ENCODE data around the gene COBL.

Gene COBL

GRCh38 chr7:51316666-51317581, at the start of gene COBL:
COBL (minus strand) TSS chr7:51316809; CDS start chr7:51316633, 176 bp downstream.
- DNase-seq: no peak

- DNase-seq: no peak
These were observed 49.6 kb upstream of the COBL start for GRCh38 chr7:51366172-51366728.

GRCh38 chr7:51357821-51358220, 41.2 kb upstream of the COBL start:
- DNase-seq: no peak

DNA sequence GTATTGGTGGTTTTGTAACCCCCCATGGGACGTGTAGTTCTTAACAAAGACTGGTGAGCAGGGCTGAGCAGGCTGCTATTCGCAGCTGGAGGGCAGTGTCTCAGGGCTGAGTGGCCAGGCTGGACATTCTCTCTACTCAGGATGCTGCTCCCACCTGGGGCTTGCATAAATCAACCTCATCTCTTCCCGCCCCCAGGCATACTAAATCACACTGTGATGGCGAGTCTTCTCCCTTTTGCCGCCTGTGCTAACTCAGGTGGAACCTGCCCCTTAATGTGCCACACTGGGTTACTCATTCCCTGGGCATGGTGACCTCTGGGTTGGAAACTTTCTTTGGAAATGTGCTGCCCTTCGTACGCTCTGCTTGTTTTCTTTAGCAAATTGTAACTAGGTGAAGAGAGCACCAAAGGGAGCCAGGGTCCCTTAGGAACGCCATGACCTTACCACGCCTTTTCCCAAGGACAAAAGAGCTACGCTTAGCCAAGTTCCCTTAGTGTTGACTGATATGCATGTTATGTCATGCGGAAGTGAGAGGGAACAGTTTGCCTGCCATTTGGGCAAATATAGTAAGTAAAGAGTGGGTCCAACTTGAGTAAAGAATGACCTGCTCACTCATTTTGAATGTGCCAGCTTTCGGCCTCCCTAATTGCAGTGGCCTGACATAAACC, 40.4 kb upstream of the COBL start:
- no peak for DNase-seq

DNA sequence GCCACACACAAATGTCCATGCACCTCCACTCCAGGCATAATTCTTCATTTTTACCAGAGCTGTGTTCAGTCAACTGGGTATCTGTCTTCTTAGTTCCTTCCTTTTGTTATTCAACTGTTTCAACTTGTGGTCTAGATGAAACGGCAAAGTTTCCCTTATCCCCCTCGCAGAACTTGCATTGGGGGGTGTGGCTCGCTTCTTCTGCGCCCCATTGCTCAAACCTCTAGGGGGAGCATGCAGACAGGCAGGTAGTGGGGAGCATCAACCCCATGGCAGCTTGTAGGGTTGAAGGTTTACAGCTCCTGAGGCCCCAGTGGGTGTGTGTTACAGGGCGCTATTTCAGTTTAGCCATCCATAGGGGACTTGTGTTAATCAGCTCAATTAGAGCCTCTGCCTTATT, 38.3 kb upstream of the COBL start:
- no peak for DNase-seq

DNA sequence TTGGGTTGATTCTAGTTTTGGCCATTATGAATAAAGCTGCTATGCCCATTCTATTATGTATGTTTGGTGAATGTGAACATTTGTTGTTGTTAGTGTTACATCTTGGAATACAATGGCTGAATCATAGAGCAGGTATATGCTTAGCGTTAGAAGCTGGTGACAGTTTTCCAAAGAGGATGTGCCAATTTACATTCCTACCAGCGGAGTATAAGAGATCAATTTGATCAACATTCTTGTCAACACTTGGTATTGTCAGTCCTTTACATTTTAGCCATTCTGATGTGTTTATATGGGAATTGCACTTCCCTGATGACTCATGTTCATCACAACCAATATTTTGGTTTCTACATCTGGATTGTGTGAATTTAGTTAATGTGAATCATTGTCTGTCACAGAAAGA, 37.8 kb upstream of the COBL start:
- DNase-seq: no peak

GRCh38 chr7:51352174-51353100, 35.8 kb upstream of the COBL start:
- DNase-seq: no peak

- DNase-seq: no peak
These were observed 35.1 kb upstream of the COBL start for GRCh38 chr7:51351661-51352060.

GRCh38 chr7:51350546-51350896, 33.9 kb upstream of the COBL start:
- no peak for DNase-seq

GRCh38 chr7:51349820-51350545, 33.4 kb upstream of the COBL start:
- DNase-seq: no peak

DNA sequence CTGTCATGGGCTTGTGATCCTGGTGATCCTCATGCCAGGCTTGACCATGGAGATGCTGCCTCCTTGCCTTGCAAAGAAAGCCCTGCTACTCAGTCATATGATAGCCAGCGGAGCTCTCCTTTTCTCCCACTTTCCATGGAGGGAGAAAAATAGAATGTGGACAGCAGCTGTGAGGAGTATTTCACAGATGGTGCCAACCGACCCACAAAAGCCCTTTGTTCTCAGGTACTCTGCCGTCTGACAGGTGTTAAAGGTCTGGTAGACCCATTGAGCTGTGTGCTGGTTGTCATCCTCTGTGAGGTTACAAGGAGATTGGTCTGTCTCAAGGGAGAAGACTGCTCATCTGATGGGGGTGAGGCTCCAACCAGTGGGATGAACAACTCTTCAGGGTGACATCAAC, 29.5 kb upstream of the COBL start:
- no peak for DNase-seq

DNA sequence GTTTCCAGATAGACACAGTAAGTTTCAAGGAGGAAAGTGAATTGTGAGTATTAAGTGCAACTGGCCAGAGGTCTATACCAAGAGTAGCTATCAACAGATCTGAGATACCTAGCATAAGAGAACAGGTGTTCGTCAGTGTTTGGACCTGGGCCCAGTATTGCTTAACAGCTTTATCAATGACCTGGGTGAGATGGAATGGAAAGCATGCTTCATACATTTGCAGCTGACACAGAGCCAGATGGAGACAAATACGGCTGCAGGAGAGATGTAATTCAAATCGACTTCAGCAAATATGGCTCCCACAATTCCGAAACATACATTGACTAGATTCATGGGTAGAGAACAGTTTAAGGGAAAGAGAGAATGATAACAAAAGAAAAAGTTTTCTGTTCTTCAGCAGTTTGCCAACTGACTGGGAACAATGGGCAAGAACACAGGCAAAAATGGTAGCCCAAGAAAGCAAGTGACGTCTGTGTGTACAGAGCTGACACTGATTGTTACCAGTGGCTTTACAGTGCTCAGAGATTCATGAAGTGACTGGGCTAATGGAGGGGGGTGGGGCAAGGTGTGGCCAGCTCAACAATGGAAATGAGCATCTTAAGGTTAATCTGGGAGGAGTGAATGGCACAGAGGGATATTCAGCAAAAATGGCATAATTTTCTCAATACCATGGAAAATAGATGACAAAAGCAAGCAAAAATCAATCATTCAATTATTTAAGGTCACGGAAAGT, 28.0 kb upstream of the COBL start:
- DNase-seq: no peak

DNA sequence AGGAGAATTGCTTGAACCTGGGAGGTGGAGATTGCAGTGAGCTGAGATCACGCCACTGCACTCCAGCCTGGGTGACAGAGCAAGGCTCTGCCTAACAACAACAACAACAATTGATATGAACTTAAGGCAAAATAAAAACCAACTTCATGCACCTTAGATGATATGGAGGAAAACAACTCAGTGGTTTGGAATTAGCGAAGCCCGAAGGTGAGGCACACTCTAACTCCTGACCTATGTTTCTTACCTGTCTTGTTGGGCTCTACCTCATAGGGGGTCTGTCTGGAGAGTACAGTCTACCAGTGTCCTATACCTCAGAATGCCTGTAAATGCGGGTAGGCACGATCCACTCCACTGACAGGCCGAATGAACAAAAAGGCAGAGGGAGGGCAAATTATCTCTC, 24.3 kb upstream of the COBL start:
- no peak for DNase-seq

- DNase-seq: no peak
These were observed 23.6 kb upstream of the COBL start for GRCh38 chr7:51340029-51340838.

- DNase-seq: no peak
These were observed 18.4 kb upstream of the COBL start for GRCh38 chr7:51335057-51335456.

- no peak for DNase-seq
These were observed 13.2 kb upstream of the COBL start for GRCh38 chr7:51329696-51330263.

DNA sequence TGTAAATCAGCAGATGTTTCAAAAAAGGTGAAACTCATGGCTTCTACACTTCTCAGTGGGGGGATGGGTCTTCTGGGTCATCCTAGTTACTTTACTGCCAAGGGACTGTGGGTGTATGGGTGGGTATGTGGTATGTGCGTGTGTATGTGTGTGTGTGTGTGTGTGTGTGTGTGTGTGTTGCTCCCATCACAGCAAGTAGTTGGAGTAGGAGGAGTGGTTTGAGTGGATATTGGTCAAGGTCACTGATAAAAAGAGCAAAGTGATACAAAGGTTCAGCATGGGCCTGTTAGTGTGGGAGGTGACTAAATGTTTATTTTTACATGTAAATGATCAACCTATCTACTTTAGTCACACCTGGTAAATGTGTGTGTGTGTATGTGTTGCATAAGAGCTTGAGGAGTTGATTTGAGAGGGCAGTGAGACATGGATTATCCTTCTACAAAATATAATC, 11.8 kb upstream of the COBL start:
- DNase-seq: no peak

DNA sequence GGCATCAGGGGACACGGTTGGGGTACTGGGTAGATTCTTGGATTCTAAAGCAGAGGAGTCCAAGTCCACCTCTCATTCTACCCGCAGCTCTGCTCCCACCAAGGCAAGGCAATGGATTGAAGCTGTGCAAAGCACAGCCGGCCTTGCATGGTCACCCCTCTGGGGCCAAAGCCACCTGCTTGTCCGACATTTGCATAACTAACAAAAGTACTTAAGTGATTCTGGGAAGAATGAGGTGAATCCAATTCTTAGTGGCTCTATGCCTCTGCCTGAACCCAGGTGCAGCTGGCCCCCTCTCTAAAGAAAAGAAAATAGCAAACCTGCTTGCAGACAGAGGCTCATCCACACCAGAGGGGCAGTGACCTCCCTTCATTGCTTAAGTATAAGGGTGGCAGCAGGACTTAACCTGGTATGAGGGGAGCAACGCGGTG, 10.7 kb upstream of the COBL start:
- no peak for DNase-seq

DNA sequence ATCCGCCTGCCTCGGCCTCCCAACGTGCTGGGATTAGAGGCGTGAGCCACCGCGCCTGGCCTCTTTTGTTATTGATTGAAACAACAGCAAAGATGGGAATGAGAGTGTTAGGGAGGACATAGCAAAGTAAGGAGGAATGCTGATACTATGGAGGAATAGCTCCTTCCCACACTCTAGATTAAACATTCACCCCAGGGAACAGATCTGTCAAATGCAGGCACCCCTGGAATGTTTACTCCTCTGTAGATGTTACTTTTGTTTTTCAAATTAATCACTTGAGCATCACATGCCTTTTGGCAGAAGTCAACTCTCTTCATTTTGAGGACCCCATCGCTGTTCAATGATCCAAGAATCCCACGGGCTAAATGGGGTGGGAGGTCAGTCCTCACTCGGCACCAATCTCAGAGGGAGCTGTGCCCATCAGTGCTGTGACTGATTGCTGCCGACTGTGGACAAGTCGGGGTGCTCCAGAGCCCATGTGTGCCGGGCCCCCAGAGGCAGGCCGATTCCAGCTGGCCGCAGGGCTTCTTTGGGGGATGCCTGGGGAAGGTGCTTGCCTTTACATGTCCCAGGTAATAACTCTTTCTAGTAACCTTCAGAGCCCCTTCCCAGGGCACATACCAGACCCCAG, 10.2 kb upstream of the COBL start:
- no peak for DNase-seq

DNA sequence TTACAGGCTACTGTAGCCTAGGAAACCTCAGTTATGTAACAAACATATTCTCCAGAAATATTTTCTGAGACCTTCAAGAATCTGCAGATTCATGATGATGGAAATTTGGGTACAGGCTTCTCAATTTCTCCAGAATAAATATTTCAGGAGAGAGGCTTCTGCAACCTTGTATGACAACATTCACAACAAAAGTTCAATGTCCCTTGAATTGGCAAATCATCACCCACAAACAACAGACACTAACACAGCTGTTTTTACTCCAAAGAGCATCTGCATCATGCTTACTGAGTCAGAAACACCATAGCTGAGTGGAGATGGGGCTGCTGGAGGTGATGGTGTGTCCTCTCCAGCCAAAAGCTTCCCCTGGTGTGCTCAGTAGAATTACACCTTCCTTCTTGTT, 9.3 kb upstream of the COBL start:
- DNase-seq: no peak
